Femur (tissue), 1 donor: ENCODE measurements around the gene UBASH3B.
A peak's percentile ranks its signal among the peaks of the same experiment; 100 is the strongest.

Experiments used
- DNase-seq: peaks from one replicate; pipeline ENCODE4 v3.0.0-alpha.2; 2017

The UBASH3B gene

DNA sequence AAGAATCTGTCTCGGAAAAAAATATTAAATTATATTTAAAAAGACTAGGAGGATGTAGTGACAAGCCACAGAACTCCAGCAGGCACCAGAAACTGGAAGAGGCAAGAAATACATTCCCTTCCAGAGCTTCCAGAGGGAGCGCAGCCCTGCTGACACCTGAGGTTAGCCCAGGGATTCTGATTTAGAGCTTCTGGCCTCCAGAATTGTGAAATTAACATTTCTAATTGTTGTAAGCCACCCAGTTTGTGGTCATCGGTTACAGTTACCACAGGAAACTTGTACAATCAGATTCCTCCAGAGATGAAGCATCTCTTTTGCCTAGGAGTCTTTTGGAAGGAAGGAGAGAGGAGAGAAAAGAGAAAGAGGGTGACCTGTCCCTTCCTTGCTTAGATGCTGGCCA is 6.4 kb upstream of the UBASH3B start:
- DNase-seq = no peak

DNA sequence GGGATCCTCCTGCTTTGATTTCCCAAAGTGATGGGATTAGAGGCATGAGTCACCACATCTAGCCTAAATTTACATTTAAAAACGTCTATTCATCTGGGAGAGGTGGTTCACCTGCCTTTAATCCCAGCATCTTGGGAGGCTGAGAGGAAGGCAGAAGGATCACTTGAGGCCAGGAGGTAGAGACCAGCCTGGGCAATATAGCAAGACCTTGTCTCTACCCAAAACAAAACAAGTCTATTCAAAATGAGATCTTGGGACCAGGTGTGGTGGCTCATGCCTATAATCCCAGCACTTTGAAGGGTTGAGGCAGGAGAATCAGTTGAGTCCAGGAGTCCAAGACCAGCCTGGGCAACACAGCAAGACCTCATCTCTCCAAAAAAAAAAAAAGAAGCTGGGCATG is 4.9 kb upstream of the UBASH3B start:
- DNase-seq = no peak

DNA sequence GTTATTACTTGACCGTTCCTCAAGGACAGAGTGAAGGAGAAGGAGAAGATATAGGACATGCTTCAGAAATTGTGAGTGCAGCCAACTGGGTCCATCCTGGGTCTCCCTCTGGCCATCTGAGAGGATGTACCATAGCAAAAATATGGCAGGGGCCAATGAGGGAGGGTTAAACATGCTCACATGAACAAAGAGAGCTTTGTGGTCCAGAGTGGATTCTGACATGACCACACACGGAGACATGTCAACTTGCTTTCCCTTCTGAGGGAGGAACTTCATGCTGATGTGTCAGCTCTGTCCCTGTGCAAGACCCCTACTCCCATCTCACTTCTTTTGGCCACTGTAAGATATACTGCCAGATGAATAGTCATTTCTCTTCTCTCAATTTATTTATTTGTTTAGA is 3.0 kb upstream of the UBASH3B start:
- DNase-seq = no peak

DNA sequence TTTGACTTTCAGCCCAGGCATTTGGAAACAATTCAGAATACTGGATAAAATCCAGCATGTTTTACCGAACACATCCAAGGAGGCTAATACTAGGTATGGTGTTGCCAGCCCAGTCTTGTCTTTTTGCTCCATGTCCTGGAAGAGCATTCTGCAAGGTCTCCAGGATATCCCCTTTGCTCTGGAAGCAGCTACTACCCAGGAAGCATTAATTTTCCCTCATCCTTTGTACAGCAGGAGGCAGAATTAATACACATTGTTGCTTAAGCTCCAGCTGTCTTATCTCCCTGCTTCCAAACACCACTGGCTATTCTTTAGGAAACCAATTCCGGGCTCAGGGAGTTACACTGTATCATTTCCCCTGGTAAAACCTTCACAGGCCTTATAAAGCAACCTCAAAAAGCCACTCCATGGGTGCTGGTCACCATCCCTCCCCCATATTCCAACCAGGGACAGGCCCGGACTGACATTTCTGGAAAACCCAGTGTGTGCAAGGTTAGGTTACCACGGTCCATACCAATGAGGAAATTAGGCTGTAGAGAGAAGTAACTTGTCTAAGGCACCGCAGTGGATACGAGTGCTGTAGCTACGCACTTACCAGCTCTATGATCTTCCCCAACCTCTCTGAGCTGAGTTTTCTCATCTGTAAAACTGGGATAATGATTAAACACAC is 1.5 kb upstream of the UBASH3B start:
- DNase-seq = no peak

DNA sequence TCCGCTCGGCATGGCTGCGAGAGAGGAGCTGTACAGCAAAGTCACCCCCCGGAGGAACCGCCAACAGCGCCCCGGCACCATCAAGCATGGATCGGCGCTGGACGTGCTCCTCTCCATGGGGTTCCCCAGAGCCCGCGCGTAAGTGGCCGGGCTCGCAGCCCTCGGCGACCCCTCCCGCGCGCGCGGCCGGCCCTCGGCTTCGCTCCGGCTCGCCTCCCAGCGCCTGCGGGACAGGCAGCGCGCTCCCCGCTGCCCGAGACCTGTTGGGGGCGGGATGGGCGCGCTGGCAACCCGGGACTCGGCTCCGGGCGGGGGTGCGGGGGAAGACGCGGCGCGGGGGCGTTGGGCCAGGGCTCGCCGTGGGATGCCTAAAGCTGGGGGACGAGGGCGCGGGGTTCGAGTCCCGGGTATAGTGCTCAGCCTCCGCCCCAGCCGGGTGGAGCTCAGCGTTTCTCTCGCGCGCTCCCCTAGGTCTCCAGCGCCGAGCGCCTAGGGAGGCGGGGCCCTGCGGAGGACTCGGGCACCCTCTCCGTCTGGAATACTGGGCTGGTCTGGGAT is 630 bp downstream of the UBASH3B start:
- peak; percentile 69 for DNase-seq

DNA sequence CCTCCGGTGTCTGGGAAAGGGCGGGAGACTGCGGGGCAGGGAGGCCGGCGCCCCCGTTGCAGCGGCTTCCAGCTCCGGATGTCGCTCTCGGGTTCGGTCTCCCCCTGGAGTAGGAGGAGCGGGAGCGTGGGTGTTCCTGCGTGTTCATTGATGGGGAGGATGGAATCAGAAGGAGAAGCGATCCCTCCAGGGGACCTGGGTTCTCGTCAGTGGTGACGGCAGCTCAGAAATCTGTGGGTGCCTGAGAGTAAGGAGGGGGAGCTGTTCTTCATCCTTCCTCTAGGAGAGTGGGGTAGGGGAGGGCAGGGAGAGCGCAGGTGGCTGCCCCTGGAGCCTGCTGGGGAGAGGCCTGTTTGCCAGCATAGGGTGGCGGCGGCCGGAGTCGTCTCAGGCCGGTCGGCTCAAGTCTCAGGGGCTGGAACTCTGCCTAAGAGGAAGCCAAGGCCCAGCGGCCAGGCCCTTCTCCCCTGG is 1.1 kb downstream of the UBASH3B start:
- DNase-seq = peak; percentile 59

DNA sequence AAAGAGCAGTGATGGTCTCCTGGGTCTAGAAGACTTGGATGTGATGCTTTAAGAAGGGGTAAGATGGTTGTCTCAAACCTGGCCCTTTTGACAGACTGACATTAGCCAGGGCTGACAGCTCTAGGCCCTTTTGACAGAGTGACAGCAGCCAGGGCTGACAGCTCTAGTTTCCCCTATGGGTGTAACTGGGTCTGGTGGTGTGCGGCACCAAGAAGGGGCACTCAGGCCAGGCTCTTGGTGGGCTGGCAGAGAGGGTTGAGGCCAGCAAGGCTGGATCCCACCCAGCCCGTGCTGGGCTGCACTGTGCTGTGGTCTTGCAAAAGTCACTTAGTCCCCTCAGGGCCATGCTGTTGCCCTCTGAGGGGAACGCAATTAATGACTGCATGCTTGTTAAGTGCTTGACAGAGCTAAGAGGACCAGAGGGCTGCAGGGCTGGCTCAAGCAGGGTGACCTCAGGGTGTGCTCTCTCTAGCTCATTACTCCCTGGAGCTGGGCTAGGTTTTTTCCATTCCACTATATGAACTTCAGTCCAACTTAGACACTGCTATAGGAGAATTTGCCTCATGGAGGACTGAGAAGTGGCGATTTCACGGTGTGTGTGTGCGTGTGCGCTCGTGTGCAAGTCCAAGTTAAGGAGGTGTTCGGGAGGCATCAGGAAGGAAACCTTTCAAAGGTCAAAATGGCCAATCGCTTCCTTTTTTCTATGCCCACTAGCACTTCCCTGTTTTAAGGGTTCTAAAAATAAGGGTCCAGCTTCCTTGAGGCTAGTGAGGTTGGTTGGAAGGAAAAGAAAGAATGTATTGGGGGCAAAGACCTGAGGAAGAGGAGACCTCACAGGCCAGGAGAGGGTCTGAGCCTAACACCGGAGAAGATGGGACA is 4.4 kb downstream of the UBASH3B start:
- no peak for DNase-seq

DNA sequence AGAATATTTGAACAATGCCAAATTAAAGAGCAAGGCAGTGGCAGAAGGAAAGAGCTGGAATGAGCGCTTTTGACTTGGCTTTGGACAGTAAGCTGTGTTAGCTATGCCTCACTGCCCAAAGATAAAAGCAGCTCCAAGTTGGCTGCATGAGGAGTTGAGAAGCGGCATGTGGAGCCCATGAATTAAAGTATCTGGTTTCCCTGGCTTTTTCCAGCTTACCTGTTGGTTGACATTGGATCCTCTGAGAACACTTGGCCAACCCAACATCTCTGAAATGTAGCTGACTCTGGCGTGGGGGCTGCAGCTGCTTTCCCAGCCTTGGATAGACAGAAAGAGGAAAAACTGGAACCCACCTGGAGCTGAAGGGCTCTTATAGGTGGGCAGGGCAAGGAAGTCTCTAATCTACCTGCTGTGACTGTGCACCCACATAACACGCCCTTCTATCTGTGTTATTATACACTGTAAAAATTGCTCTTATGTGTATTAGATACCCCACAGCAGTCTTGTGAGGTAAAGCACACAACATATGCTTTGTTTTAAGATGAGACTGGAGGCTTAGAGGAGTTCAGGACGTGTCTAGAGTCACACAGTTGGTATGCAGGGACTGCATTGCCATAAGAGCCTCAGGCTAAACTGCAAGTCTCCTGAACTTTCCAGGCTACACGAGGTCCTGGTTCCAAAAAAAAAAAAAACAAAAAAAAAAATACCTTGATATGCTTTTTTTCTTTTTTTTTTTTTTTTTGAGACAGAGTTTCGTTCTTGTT is 5.8 kb downstream of the UBASH3B start:
- no peak for DNase-seq

DNA sequence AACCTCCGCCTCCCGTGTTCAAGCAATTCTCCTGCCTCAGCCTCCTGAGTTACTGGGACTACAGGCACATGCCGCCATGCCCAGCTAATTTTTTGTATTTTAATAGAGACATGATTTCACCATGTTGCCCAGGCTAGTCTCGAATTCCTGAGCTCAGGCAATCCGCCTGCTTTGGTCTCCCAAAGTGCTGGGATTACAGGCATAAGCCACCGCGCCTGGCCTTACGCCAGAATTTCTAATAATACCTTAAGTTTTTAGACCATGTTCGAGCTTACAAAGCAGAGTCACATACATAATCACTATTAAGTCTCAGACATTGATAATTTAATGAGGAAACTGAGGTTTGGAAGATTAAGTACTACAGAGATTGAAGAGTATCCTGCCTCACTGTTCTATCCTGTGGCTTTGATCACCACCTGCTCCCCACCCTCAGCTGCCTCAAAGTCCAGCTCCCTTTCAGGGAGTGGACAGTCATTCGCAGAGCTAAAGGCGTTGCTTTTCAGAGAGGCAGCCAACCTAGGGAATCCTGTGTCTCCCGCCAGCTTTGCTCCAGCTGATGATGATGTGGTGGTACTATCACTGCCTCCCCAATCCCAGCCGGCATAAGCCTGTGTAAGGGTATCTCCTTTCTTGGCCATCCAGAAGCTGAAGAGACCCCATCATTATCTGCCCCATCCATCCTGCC is 7.7 kb downstream of the UBASH3B start:
- DNase-seq = no peak

DNA sequence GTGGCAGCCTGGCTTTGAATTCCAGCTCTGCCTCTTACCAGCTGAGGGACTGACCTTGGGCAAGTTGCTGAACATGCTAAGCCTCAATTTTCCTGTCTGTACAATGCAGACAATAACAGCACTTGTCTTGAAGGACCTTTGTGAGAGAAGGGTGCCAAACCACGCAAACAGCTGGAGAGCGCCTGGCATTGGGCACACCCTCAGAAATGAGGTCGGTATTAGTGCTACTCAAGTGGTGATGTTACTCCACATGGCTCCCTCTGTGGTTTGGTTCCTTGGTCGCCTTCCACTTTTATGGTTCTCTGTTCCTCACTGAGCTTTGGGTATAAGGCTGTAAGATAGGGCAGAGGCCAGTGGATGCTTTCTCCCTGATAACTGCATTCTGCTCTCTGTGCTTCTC is 8.2 kb downstream of the UBASH3B start:
- no peak for DNase-seq

DNA sequence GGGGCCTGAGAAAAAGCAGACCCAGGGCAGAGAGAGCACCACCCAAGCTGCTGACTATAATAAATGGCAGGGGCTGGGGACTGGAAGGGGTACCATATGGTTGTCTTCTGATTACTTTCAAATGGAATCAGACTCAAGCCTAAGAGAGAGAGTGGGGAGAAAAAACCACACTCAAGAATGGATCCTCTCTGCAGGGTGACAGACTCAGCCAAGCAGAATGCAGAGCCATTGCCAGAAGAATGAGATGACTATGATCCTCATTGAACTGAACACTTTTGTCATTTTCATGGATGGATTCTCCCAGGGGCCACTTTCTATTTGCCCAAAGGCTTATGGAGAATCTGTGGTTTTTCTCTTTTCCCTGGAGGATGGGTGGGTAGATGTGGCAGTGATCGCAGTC is 8.7 kb downstream of the UBASH3B start:
- DNase-seq = no peak

DNA sequence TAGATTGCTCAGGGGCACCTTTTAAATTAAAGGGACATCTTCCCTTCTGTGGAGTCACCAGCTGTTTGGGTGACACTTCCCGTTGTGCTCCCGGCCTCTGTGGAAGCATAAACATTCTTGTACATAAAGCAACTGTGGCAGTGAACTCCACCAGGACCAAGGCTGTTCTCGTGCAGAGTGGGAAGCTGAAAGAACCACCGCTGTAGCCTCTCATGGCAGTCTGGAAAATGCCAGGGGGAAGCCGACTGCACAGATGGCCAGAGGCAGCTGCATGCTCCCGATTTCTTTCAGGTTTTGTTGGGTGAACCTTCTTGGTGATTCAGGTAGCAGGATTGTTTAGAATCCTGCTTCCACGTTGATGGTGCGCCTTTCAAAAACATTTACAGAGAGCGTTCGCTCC is 10.3 kb downstream of the UBASH3B start:
- DNase-seq = no peak

DNA sequence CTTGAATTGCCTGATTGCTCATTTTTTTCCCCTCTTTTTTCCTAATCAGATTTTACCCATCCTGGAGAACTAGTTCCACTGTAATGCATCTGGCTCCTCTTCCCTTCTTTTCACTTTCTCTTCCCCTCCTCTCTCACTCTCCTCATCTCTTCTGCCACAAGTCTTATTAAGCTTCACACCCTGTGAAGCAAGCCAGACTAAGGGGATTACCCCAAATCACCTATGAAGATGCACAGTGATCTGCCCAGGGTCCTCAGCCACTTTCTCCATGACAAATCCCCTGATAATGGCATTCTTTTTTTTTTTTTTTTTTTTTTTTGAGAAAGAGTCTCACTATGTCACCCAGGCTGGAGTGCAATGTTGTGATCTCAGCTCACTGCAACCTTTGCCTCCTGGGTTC is 11.2 kb downstream of the UBASH3B start:
- no peak for DNase-seq

DNA sequence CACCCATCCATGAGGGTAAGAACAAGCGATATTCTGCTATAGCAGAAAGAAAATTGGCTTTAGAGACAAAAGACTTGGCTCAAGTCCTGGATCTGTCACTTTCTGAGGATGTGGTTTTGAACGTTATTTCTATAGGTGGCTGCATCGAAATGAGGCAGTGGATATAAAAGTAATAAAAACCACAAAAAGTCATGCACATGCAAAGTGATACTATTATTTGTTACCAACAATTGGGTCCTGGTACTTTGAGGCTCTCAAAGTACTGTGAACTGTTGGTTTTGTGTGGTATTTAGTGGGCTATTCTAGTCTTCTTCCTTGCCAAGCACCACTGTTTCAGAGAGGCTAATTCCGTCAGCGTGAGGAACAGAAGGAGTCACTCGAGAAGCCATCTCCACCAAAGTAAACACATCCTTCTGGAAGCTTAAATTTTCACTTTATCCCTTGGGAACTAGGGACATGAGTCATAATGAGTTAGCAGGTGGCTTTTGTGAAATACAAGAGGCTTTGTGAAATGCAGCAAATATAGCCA is 13.1 kb downstream of the UBASH3B start:
- no peak for DNase-seq

DNA sequence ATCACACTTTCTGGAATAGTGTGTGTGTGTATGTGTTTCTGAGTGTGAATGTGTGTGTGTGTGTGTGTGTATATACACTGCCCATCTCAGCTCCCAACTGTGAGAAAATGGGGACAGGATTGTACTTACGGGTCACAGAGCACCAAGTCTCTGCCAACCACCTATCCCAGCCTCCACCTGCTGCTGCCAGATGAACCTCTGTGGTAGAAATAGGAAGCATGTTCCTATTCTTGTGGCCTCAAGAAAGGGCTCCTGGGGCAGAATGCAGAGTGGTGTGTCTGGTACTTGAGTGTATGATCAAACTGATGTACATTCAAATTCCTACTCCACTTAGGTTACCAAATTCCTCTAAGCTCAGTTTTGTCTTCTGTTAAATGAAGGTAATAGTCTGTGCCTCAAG is 14.6 kb downstream of the UBASH3B start:
- no peak for DNase-seq

DNA sequence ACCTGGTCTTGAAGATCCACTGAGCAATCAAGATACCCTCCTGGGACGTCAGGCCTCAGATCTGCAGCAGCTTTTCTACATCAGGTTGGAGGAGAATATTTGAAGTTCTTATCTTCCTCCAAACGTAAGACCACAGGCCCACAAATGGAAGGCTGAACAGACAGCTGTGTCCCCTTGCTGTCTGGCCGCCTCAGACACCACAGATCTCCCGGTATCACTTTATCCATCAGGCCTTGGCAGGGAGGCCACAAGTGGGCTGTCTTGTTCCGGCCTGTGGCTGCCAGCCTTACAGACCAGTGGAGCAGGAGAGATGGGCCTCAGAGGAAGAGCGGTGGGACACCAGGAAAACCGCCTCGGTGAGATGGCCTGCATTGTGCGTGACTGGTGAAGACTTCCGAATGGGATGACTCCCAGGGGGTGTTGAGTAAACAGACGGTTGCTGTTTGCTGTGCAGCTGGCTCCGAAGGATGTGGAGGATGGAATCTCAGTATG is 15.9 kb downstream of the UBASH3B start:
- DNase-seq = peak; percentile 55

DNA sequence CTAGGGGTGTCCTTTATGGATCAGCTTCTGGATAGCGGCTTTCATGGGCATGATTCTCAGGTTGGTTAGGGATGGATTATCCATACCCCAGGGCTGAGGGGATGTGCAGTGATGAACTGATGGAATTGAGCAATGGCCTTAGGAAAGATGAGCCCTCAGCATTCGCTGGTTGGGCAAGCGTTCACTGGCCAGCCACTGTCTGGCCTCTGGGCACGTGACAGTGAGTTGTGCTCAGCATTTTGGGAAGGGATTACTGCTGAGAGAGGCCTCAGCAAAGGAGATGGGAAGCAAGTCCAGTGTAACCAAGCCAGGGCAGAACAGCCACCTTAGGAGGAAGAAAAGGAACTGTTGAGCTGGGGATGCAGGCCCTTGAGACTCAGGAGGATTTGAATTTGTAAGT is 17.4 kb downstream of the UBASH3B start:
- no peak for DNase-seq

DNA sequence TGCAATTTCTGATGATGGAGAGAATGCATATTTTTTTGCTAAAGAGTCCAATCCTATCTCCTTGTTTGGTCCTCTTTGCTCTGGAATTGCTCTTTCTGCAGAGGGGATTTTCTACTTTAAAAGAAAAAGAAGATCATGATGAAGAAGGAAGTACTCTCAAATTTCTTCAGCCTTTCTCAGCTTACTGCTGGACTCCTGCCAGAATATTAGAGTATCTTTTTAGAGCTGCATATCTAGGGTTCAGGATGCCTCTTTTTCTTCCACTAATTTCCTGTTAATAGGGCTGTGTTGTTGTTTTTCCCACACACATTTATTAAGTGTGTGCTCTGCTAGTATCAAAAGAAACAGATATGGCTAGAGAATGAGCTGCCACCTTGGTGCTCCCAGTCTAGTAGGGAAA is 18.2 kb downstream of the UBASH3B start:
- no peak for DNase-seq

DNA sequence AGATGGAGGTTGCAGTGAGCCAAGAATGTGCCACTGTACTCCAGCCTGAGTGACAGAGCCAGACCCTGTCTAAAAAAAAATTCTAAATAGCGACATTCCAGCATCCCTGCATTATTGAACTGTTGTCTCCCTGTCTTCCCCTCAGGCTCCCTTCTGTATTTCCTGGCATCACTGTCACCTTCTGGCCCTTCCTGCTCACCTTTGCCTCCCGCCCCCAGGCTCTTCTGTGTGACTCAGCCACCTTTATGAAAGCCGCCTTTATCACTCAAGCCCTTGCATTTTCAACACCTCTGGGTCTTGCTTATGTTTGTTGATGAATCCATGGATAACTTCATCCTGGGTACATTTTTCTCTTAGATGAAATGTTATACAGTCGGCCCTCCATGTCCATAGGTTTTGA is 21.1 kb downstream of the UBASH3B start:
- no peak for DNase-seq

DNA sequence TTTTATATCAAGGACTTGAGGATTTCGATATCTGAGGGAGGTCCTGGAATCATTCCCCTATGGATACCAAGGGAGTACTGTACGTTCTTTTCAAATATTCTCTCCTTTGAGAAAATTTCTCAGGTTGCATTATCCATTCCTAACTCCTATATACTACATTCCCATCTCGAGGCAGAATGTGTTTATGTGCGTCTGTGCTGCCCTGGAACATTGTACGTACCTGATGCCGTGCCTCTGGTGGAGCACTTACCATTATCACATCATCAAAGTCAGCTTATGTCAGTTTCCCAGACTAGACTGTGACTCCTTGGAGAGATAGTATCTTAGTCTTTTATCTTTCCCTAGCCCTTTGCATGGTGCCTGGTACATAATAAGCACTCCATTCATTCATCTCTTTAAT is 21.7 kb downstream of the UBASH3B start:
- no peak for DNase-seq

DNA sequence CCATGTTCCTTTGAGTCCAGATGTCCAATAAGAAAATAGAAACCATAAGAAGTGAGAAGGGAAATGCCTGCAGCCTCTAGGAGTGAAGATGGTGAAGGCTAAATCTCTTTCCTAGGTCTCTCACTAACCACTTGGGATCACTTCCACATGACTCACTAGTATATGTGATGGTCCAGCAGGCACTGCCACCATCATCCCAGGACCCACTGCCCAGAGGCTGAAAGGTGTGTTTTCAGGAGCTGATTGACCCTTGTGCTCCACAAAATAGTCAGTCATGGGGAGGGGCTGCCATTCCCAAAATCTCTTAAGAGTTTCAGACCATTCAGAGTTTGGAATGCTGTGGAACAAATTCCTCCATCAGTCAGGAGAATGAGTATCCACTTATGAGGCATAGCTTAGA is 22.9 kb downstream of the UBASH3B start:
- DNase-seq = no peak

DNA sequence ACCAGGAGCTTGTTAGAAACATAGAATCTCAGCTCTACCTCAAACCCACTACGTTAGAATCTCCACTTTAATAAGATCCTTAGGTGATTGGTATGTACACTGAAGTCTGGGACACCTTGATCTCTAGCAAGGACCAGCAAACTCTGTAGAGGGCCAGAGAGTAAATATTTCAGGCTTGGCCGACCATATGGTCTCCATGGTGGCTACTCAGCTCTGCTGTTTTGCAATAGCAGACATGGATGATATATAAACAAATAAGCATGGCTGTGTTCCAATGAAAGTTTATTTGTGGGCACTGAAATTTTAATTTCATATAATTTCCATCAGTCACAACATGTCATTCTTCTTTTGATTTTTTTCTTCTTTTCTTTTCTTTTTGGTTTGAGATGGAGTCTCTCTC is 23.9 kb downstream of the UBASH3B start:
- no peak for DNase-seq
